ENCODE results near the gene FOXE3. TPM values are rescaled to one million over a fixed set of nuclear protein-coding genes. Genes with fewer than 3 reads are reported as not detected.

The FOXE3 gene
- total RNA-seq, 3 donors from 2014 or later = 0.23 to 0.39 TPM; not detected in 1

GRCh38 chr1:47409311-47410067, 6.6 kb upstream of the FOXE3 start:
- Histone ChIP-seq H3K9me3 (no peaks in the 10 kb centered on the region), H3K4me1 (ENCODE audit: low read depth) (no peaks in the 10 kb centered on the region), H3K4me3 (no peak overlapping the region), H3K36me3 (ENCODE audit: low read depth) (no peaks in the 10 kb centered on the region)
- DNase-seq = no peak
- ATAC-seq = no peak
- intact Hi-C loops (cut with DNase I, micrococcal nuclease) = no loop called here
- no peak for TF ChIP-seq CTCF (IDR thresholded peaks at IDR 0.05)

GRCh38 chr1:47410068-47410455, 6.0 kb upstream of the FOXE3 start:
- ATAC-seq (no peak), DNase-seq (no peak)
- no peaks in the 10 kb centered on the region for H3K4me1 ChIP-seq (ENCODE audit: low read depth)
- intact Hi-C loops (cut with DNase I, micrococcal nuclease) = no loop called here
- H3K9me3 ChIP-seq = no peaks in the 10 kb centered on the region
- TF ChIP-seq CTCF (IDR thresholded peaks at IDR 0.05) = no peak
- H3K36me3 ChIP-seq (ENCODE audit: low read depth) = no peaks in the 10 kb centered on the region
- no peak overlapping the region for H3K4me3 ChIP-seq

GRCh38 chr1:47411436-47411835, 4.6 kb upstream of the FOXE3 start:
- Histone ChIP-seq H3K4me3 (no peak overlapping the region), H3K36me3 (ENCODE audit: low read depth) (no peaks in the 10 kb centered on the region), H3K9me3 (no peaks in the 10 kb centered on the region), H3K4me1 (ENCODE audit: low read depth) (no peaks in the 10 kb centered on the region)
- DNase-seq = no peak
- no peak for ATAC-seq
- intact Hi-C loops (cut with DNase I, micrococcal nuclease) = no loop called here
- no peak for TF ChIP-seq CTCF (IDR thresholded peaks at IDR 0.05)

GRCh38 chr1:47412437-47412836, 3.6 kb upstream of the FOXE3 start:
- intact Hi-C loops (cut with DNase I, micrococcal nuclease) = no loop called here
- no peaks in the 10 kb centered on the region for H3K9me3 ChIP-seq
- DNase-seq (no peak), ATAC-seq (no peak)
- TF ChIP-seq CTCF (IDR thresholded peaks at IDR 0.05) = no peak
- no peaks in the 10 kb centered on the region for H3K36me3 ChIP-seq (ENCODE audit: low read depth)
- no peak overlapping the region for H3K4me3 ChIP-seq
- H3K4me1 ChIP-seq (ENCODE audit: low read depth) = no peaks in the 10 kb centered on the region

GRCh38 chr1:47416319-47417169, 459 bp downstream of the FOXE3 start:
- Histone ChIP-seq H3K4me3 (no peak overlapping the region), H3K9me3 (no peaks in the 10 kb centered on the region), H3K4me1 (ENCODE audit: low read depth) (no peaks in the 10 kb centered on the region), H3K36me3 (ENCODE audit: low read depth) (no peaks in the 10 kb centered on the region)
- DNase-seq = peak in 2 of 3 donors; percentile 17 to 44
- intact Hi-C loops (cut with DNase I, micrococcal nuclease) = no loop called here
- peak; percentile 62 for ATAC-seq
- TF ChIP-seq CTCF (IDR thresholded peaks at IDR 0.05) = no peak

Data from mucosa of descending colon (tissue), 3 donors.